NCI-H446 treated with DMSO at 0.1 percent for 48 hours (cell line): ENCODE measurements around the gene RPRD2.
"Not testable (repeated sequence)": the region's sequence is repeated elsewhere in the genome, so short reads cannot be mapped to it uniquely, and the experiment has no call there.

Experiments used
- DNase-seq: peaks from one replicate; lab custom pipeline; 2025; lab: John Stamatoyannopoulos, UW

Gene RPRD2

GRCh38 chr1:150363426-150364230, at the start of gene RPRD2:
TSS of gene RPRD2 (plus strand) at chr1:150364147. CDS start at chr1:150364715, 568 bp downstream.
- DNase-seq: peak; percentile 99

GRCh38 chr1:150314691-150315090, 49.3 kb upstream of the RPRD2 start:
- DNase-seq: not testable (repeated sequence)

DNA sequence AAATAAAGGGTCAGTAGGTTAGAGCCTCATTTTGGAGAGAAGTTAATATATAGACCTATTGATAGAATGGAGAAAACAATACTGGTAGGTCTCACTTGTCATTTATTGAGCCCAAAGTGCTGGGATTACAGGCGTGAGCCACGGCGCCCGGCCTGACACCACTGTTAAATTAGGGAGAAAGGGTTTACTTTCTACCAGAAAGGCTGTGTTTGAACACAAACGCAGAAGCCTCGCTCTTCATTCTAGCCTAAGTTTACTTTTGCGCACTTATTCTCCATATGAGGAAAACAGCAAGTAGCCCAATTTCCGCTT, 43.3 kb upstream of the RPRD2 start:
- DNase-seq: no peak

DNA sequence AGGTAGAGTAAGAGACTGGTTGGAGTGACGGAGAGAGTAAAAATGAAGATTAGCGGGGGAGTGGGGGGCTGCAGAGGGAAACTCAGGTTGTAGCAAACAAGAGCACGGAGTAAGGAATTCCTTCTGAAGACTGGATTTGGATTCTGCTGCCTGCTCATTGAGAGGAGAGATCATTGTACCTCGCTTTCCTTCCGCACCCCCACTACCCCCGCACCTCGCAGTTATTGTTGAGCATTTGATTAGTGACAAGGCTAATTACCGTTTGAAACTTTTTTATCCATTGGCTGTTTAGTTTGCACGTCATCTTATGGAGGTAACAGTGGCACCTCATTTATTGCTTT, 42.2 kb upstream of the RPRD2 start:
- no peak for DNase-seq

- DNase-seq: no peak
These were observed 41.6 kb upstream of the RPRD2 start for GRCh38 chr1:150322310-150322709.

- no peak for DNase-seq
These were observed 31.2 kb upstream of the RPRD2 start for GRCh38 chr1:150332651-150333290.

DNA sequence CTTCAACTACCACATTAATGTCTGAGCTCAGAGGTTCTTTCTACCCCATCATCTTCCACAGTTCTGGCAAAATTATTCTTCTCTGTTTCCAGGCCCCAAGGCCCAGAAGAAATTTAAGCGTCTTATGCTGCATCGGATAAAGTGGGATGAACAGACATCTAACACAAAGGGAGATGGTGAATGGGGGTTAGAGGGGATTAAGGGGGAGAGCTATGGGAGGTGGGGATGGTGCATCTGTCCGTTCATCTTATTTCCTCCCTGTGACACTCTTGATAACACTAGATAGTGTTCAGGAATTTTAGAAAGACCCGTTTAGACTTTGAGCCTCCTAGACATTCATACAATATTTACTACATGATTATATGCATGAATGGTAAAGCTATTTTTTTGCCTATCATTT, 17.6 kb upstream of the RPRD2 start:
- DNase-seq: no peak

- DNase-seq: no peak
These were observed 11.1 kb upstream of the RPRD2 start for GRCh38 chr1:150352866-150353265.

- no peak for DNase-seq
These were observed 1.1 kb upstream of the RPRD2 start for GRCh38 chr1:150362721-150363425.

DNA sequence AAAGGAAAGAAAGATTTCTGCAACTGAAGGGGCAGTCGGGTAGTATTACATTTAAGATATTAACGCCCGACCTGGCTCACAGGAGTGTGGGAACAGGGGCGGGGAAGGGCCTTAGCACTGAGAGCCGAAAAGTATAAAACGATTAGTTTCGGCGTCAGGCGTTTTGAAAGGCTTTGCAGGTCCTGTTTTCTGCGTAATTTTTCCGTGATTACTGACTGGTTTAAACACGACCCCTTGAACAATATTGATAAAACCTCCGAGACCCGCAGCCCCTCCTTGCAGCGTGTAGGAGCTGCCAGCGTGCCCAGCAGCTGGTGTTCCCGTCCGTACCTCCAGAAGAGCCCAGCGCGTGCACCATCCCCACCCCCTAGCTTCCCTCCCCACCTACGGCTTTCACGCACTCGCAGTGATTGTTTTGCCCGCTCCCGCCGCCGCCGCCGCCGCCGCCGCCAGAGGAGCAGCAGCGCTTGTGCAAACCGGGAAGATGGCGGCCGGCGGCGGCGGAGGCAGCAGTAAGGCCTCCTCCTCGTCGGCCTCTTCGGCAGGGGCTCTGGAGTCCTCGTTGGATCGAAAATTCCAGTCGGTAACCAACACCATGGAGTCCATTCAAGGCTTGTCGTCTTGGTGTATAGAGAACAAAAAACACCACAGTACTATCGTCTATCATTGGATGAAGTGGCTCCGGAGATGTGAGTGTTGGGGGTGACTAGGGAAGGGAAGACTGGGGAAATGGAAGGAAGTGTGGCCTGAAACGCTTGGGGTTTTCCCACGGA, 470 bp downstream of the RPRD2 start:
- peak; percentile 74 for DNase-seq

GRCh38 chr1:150365941-150366340, 2.0 kb downstream of the RPRD2 start:
- no peak for DNase-seq

- no peak for DNase-seq
These were observed 2.7 kb downstream of the RPRD2 start for GRCh38 chr1:150366416-150367296.

DNA sequence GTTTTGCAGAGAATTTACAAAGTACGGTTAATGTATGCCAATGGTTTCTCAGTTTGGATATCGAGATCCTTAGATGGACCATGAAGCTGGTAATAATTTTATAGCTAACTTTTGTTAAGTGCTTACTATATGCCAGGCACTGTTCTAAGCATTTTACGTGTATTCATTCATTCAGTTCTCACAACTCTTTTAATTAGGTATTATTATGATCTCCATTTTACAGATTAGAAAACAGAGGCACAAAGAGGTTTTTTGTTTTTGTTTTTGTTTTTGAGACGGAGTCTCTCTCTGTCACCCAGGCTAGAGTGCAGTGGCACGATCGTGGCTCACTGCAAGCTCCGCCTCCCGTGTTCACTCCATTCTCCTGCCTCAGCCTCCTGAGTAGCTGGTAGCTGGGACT, 7.2 kb downstream of the RPRD2 start:
- no peak for DNase-seq

- no peak for DNase-seq
These were observed 8.6 kb downstream of the RPRD2 start for GRCh38 chr1:150372580-150372979.

DNA sequence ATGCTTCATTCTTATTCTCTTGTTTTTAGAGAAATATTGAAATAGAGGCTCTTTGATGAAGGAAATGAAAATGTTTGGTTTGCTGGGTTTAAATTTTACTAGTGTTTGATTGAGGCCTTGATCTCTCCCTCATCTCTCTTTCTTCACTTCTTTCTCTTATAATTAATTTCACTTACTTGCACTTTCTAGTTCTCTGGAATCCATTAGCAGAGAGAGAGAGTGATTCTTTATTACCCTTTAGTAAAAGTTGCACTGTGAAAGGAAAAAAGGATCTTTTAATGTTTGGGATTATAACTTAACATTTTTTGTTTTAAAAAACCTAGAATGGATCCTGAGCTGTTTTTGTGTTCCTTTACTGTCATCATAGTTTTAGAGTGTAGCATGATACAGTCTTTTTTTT, 12.2 kb downstream of the RPRD2 start:
- DNase-seq: no peak

DNA sequence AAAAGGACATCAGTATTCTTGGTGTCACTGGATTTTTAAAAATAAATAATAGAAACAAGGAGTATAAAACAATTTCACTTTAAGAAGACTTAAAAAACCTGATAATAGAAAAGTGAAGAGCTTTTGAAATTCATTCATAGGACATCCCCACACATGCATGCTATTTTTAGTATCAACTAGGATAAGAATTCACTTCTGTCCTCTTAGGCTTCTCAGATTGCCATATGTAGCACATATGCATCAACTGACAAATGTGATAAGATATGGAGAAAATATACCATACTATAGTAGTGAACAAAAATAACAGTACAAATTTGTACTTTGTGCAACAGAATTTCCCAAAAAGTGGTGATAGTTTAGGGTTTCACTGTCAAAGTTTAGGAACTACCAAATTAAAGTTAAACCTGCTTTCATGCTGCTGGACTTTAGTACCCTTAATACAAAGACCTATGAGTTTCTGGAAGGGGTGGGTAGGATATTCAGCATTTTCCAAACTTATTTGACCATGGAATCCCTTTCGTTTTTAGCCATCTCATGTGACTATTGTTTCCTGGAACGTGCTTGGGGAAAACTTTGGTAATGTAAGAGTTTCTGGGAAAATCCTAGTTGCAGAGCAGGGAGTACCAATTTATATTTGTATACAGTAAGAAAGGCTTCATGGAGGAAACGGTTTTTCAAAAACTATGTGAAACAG, 19.8 kb downstream of the RPRD2 start:
- DNase-seq: no peak

GRCh38 chr1:150385537-150386445, 21.8 kb downstream of the RPRD2 start:
- no peak for DNase-seq

DNA sequence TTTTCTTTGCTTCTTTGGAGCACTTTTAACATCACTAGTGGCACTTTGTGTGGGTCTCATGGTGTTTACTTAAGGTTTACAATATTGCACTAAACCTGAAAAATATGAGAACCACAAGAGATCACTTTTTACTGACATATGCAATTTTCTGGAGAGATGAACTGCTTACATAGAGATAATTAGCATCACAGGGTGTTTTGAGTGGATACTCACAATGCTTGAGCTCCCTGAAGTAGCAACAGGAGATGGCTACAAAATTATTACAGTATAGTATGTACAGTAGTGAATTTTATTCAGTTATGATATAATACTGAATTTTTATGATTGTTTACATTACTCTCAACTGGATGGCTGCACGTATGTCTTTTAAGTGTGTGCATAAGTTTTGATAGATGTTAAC, 22.6 kb downstream of the RPRD2 start:
- DNase-seq: no peak

DNA sequence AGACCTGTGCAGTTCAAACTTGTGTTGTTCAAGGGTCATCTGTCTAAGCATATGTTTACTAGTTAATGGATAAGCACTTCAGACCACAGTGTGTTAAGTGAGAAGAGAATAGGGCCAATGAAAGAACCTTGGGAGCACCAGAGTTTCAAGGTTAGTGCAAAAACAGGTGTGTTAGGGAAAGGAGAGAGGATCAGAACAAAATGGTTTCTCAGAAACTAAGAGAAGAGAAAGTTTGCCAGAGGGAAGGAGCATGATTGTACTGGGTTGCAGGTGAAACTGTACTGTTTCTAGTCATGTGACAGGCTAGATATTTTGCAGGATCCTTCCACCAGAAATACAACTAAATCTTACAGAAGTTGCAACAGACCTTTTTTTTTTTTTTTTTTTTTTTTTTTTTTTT, 23.3 kb downstream of the RPRD2 start:
- DNase-seq: no peak

DNA sequence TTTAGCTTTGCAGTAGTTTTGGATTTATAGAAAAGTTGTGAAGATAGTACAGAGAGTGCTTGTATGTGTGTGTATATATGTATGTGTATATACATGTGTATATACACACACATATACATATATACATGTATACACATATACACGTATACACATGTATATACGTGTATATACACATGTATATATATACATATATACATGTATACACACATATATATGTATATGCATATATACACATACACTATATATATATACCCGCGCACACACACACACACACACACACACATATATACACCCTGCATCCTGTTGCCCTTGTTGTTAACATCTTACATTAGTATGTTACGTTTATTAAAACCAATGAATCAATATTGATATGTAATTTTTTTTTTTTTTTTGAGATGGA, 24.3 kb downstream of the RPRD2 start:
- DNase-seq: no peak
